AG08396 (cell line): ENCODE data around the gene OR52I2.

ENCODE experiments used
- DNase-seq: peaks from one replicate; pipeline ENCODE4 v3.0.0; 2012; ENCODE audit warnings: low spot score, mixed read lengths

The OR52I2 gene

DNA sequence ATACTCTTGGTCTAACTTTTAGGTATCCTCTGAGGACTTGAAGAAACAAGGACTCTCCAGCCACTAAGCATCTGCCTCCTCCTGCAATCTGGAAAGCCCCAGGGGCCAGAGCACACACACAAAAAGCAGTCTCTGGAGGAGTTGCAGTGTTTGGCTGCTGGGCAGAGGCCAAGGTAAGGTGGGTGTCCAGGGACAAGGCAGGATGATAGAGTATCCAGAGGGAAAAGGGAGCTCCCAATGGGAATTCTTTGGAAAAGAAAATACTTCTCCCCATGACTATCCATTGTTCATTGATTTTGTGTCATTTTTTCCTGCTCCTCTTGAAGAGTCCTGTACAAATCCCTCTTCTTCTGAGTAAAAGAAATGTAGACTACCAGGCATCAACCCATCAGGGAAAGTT is at the start of gene OR52I2:
Gene OR52I2 (plus strand): TSS at position 301 of the 400 bp plus-strand sequence.
- DNase-seq = no peak

DNA sequence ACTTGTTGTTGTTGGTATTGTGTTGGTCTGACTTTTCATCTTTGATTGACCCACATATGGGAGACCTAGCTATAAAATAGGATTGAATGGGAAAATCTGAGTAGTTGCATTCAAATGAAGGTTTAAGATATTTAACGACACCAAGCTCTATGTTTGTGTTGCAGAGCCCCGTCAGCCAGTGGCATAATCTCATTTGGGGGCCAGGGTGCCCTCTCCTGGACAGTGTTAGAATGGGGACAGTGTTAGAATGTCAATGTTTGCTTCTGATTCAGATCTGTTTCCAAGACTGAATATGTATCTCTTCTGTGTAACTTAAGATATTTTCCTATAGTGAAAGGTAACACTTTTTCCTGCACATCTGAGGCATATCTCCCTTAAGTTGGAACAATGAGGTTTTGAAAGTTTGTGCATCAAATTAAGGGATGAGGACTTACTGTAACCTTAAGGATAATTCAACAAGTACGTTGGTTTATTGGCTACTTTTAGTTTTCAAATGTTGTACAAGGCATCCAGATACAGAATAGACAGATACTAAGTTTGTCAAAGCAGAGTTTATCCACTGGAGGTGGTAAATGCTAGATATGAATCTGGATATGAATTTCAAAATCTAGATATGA is 41.8 kb upstream of the OR52I2 start:
- DNase-seq = peak; percentile 51

DNA sequence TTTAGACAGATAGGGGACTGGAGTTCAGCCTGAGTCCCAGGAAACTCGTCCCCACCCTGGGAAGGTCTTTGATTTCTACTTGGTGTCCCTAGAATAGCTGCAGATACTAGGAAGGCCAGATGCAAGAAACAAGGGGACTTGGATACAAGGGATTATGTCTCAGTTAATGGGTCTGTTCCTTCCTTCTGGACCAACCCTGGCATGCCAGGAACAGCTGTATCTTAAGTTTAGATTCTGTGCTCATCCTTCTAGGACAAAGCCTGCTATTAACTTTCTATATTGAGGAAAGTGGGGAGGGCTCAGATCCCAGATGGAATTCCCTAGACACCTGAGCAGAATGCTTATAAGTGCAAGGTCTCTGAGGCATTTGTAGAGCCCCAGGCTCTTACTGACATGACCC is 40.5 kb upstream of the OR52I2 start:
- no peak for DNase-seq

DNA sequence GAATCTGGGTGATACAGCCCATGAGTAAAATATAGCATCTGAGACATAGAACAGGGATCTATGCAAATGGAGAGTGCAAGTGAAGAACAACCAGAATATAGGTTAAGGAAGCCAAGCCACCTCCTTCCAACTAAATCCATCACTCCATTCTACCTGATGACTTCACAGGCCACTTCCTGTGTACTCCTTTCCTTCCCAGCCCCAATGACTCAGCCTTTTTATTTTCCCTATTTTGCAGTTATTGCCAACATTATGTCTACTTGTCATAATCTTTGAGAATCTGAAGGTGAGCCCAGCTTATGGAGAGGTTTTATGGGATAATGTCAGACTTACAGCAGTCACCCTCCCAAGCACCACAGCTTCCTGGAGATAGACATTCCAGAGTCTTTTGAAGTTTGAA is 38.0 kb upstream of the OR52I2 start:
- DNase-seq = no peak

DNA sequence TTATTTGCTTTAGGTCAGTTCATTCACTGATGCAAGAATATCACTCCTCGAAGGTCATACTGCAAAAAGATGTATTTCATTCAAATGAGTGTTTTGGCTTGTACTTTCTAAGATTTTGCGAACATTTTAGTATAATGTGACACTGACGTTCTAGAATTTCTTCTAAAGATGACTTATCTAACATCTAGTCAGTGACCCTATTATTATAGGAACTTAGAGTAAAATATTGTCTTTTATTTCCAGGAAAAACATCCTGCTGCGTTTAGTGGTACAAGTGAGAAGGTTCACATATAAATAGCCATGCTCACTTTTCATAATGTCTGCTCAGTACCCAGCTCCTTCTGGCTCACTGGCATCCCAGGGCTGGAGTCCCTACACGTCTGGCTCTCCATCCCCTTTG is 36.7 kb upstream of the OR52I2 start, which contains the start of gene OR52M1:
Gene OR52M1 (plus strand): TSS at position 301 of the 400 bp plus-strand sequence. CDS start 0 bp downstream, at position 301.
- no peak for DNase-seq

DNA sequence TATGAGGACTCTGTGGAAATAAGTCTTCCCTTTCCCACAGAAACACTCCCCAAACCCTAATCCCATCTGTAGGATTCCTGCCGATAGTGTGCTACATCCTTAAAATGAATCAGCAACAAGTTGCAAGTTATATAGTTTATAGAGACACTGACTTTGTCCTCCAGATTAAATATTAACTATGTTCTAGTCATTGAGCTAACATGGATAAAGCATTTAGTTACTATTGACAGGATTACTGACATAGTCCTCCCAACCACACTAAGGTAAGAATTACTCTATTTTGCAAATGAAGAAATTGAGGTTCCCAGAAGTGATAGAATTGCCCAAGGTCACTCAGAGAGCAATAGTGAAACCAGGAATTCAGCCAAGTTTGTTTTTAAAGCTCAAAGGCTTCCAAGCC is 34.7 kb upstream of the OR52I2 start:
- no peak for DNase-seq

DNA sequence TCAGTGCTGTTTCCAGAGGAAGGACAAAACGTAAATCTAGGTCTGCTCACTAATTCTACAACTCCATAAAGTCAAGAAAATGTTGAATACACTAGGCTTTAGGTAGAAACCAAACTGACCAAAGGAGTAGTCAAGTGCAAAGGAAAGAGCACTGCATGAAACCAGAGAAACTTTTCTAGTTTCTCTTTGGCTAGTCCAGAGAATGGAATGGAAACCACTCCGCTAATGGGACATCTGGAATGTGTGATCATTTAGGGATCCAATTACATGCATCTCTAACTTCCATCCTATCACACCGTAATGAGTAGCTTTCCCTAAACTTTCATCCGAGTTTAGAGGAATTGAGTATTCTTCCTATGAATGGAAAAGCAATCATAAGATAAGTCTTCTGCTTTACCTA is 34.1 kb upstream of the OR52I2 start:
- no peak for DNase-seq

DNA sequence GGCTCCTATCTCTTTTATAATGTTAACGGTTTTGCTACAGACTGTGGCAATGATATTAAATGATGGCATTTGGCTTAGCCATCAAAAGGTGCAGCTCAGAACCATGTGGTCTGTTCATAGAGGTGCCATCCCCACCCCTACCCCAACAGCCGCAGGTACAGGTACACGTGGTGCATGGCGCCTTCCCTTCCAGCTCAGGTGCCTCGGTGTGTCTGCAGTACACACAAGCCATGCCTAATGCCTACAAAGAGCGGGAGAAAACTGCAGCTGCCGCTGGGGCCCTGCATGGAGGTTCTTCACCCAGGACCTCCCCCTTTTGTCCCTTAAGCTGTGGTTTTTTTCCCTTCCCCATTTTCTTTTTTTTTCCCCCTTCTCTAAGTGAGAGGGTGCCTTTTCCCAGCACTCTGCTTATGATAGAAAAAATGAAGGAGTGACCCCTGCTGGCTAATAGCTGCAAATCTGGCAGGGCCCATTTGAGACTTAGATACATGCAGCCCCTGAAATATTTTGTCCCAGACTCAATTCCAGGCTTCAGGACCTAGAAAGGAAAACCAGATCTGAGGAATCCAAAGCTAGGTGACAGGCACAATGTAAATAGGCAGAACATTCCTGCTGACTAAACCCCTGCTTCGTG is 30.1 kb upstream of the OR52I2 start:
- no peak for DNase-seq

DNA sequence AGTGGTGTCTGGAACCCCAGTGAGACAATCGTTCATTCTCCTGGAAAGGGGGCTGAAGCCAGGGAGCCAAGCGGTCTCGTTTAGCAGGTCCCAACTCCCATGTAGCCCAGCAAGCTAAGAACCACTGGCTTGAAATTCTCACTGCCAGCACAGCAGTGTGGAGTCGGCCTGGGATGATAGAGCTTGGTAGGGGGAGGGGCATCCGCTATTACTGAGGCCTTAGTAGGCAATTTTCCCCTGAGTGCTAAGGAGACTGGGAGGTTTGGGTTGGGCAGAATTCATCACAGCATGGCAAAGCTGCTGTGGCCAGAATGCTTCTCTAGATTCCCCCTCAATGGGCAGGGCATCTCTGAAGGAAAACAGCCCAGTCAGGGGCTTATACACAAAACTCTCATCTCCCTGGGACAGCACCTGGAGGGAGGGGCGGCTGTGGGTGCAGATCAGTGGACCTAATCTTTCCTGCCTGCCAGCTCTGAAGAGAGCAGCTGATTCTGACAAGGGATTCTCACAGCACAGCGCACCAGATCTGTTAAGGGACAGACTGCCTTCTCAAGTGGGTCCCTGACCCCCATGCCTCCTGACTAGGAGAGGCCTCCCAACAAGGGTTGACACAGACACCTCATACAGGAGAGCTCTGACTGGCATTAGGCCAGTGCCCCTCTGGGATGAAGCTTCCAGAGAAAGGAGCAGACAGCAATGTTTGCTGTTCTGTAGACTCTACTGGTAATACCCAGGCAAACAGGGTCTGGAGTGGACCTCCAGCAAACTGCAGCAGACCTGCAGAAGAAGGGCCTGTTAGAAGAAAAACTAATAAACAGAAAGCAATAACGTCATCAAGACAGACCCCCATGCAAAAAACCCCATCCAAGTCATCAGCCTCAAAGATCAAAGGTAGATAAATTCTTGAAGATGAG is 21.8 kb upstream of the OR52I2 start:
- DNase-seq = no peak

DNA sequence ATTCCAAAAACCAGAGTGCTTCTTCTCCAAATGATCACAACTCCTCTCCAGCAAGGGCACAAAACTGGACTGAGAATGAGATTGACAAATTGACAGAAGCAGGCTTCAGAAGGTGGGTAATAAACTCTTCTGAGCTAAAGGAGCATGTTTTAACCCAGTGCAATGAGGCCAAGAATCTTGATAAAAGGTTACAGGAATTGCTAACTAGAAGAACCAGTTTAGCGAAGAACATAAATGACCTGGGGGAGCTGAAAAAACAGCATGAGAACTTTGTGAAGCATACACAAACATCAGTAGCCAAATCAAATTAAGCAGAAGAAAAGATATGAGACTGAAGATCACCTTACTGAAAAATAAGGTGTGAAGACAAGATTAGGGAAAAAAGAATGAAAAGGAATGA is 21.1 kb upstream of the OR52I2 start:
- no peak for DNase-seq

DNA sequence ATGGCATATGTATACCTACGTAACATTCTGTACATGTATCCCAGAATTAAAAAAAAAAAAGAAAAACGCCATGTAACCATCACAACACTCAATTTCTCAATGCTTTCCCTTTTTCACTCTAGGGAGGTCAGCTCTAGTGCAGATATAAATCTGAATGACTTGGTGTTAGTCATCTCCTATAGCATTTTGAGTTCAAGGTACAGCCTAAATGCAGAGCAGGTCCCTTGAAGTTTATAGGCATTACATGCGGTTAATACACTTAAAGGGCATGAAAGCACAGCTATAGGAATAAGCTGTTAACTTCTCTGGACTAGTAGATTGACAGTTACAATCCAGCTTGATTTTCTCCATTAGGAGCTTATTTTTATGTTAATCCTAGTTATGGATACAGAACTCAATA is 16.2 kb upstream of the OR52I2 start:
- no peak for DNase-seq

DNA sequence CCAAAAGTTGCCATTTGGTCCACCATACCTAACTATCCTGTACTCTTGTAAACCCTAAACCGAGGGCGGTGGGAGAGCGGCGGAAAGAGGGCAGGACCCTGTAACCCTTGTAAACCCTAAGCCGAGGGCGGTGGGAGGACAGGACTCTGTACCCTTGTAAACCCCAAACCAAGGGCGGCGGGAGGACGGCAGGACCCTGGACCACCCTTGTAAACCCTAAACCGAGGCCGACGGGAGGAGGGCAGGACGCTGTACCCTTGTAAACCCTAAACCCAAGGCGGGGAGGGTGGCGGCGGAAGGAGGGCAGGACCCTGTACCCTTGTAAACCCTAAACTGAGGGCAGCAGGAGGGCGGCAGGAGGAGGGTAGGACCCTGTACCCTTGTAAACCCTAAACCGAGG is 12.5 kb upstream of the OR52I2 start:
- no peak for DNase-seq

DNA sequence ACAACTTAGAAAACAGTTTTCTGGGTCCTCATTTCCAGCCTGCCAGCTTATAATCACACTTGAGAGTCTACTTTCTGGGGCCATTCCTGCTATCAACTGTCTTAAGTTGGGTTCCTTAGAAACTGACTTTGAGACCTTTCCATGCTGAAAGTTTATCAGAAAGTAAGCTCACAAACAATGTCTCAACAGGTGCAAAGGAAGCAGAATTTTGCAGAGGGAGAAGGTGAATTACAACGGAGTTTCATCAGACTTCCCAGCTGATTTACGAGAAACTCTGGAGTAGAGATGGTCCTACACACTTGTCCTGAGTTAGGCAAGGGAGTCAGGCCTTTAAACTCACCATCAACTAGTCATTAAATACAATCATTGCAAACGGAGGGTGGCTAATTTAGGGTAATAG is 4.7 kb upstream of the OR52I2 start:
- DNase-seq = no peak

DNA sequence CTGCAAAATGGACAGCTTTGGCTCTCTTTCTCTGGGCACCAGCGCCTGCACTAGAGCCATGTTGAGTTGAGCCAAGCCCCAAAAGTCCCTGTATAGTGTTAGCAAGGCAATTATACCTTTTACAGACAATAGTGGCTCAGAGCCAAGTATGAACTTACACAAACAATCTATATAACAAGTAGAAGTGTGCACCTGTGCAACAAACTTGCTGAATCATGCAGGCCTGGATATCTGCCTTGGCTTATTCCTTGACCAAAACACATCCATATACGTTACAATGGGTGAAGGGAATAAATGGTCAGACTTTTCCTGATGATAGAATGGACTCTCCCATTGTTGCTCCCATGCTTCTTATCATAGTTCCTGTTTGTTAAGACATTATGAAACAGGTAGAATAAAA is 3.8 kb upstream of the OR52I2 start:
- DNase-seq = no peak

DNA sequence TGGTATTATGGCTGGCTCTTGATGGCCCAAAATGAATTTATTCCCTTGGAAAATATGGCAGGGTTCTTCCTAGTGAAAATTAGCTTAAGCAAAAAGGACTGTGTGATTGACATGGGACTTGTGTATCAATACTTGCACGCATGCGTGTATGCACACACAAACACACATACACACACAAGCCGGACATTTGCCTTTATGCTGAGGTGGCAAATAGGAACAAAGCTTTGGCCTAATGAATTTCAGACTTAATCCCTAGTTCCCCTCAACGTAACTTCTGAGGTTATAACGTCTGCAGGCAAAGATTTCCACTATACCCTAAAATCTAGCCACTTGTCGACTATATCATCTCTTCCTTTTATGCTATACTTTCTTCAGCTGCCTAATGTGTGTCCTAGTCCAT is 2.9 kb upstream of the OR52I2 start:
- no peak for DNase-seq

DNA sequence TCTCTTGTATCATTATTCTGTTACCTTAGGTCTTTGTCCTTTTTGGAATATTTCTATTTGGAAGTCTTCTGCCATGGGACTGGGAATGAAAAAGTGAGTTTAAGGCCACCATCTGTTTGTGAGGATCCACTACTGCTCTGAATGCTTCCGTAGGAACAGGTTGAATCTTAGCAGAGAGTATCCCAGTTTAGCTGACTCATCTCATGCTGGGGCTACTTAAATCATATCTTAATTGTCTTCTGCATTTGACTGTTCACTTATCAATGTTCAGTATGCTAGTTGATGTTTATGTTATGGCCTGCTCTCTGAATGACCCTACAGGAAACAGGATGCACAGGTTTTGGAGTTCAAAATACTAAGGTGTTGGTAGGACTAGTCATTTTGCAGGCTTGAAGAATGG is 1.4 kb upstream of the OR52I2 start:
- no peak for DNase-seq

DNA sequence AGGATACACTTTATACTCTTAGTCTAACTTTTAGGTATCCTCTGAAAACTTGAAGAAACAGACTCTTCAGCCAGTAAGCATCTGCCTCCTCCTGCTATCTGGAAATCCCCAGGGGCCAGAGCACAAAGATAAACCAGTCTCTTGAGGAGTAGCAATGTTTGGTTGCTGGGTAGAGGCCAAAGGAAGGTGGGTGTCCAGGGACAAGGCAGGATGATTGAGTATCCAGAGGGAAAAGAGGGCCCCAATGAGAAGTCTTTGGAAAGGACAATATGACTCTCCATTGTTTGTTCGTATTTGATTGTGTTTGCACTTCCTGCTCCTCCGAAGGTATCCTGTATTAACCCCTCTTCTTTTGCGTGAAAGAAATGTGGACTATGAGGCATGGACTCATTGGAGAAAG is 7.5 kb downstream of the OR52I2 start:
- no peak for DNase-seq

DNA sequence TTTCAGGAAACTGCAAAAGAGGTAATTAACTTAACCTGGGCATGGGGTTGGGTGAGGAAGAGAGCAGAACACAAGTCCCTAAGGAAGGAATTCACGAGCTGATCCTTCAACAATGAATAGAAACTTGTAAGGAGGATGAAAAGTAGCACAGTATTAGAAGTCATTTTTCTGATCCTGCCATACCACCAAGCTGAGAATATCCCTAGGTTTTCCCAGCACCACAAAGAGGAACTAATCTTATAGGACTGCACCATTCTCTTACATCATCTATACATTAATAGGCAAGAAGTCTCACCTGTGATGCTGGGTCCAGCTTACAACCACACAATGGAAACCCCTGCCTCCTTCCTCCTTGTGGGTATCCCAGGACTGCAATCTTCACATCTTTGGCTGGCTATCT is 12.2 kb downstream of the OR52I2 start, which contains the start of gene OR52I1:
Gene OR52I1 (plus strand): TSS at position 301 of the 400 bp plus-strand sequence. CDS start 0 bp downstream, at position 301.
- DNase-seq = no peak

DNA sequence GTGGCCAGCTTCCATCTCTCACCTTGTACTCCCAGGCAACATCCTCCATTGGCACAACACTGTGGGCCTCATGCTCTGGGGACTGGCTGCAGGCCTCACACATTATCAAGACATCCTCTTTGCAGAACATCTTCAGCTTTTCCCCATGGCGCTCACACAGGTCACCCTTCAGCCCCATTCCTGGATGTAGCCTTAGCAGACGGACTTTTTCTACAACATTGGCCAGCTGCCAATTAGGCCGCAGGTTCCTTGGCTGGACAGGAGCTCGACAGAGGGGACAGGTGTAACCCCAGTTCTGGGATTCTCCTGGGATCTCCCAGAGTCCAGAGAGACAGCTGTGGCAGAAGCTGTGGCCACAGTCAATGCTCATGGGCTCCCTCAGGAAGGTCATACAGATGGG is 23.5 kb downstream of the OR52I2 start:
- no peak for DNase-seq

DNA sequence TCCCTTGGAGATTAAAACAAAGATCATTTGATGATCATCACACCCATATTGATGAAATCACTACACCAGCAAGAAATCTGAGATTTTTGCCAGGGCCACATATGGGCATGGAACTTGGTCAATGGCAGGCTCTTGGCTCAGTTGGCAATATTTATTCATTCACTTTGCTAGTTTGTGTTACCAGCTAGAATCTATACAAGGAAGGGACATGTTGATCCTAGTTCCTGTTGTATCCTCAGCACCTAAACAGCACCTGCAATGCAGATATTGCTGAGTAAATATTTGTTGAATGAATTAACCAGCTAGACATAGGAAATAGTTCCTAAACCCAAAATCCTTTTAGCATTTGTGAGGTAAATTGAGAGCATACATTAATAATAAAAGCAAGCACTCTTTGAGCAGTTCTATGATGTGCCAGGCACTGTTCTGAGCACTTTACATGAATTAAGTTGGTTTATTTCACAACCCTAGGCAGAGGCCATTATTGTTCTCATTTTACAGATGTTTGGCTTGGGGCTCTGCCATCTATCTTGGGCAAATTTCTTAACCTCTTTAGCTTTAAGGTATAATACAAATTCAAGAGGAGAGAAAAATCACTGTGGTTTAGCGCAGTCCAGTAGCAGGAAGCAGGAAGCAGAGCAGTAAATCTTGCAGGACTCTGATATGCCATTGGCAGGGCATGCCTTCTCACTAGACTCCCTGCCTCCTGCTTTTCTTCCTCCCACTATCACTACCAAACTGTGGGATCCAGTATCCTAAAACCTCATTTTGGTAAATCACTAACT is 24.9 kb downstream of the OR52I2 start:
- DNase-seq = no peak

DNA sequence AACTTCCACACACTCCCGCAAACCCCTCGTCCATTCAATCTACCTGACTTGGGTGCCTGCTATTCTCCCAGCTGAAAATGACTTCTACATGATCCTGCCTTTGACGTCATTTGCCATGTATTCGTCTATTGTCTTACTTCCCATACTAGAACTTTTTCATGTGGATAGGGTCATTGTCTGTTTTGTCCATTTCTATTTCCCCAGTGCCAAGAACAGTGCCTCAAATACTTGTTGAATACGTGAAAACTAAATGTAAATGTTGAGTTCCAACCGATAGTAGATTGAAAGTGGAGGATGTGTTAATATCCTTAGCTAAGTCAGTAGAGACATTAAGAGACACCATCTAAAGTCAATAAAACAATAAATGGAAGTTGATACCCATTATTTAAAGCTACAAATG is 25.6 kb downstream of the OR52I2 start:
- no peak for DNase-seq
